HG02571 (cell line): ENCODE results near the gene PCDH8.
"Not testable (repeated sequence)": the region's sequence is repeated elsewhere in the genome, so short reads cannot be mapped to it uniquely, and the experiment has no call there.

Source experiments
- ATAC-seq: cut with Tn5 transposase; IDR thresholded peaks from one replicate; pipeline ENCODE4 v1.9.1; 2021; ENCODE audit warnings: mild to moderate bottlenecking, moderate library complexity; ENCODE audit not compliant: unreplicated experiment

Gene PCDH8

DNA sequence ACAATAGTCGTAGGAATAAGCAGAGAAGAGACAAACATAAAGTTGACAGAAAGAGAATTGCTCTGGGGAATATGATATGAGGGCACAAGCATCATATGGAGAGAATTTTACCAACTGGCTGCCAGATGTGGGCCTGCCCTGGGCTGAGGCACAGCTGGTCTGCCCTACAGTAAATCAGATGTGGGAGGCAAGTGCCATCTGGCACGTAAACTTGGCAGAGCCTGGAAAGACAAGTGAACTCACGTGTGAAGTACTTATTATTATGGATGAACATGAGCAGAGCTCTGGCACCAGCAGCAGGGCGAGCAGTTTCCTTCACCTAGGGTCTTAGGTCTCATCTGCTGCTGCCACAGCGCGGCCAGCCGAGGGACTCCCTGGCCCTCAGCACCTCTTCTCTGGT is 20.6 kb downstream of the PCDH8 start:
- ATAC-seq = no peak

DNA sequence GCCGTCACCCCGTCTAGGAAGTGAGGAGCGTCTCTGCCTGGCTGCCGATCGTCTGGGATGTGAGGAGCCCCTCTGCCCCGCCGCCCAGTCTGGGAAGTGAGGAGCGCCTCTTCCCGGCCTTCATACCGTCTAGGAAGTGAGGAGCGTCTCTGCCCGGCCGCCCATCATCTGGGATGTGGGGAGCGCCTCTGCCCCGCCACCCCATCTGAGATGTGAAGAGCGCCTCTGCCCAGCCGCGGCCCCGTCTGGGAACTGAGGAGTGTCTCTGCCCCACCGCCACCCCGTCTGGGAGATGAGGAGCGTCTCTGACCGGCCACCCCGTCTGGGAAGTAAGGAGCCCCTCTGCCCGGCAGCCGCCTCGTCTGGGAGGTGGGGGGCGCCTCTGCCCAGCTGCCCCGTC is 30.6 kb downstream of the PCDH8 start:
- not testable (repeated sequence) for ATAC-seq

DNA sequence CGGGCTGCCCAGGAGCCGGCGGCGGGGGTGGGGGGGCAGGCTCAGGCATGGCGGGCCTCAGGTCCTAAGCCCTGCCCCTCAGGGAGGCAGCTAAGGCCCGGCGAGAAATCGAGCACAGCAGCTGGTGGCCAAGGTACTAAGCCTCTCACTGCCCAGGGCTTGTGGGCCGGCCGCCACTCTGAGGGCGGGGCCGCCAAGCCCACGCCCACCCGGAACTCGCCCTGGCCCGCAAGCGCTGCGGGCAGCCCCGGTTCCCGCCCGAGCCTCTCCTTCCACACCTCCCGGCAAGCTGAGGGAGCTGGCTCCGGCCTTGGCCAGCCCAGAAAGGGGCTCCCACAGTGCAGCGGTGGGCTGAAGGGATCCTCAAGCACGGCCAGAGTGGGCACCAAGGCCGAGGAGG is 33.1 kb downstream of the PCDH8 start:
- no peak for ATAC-seq

DNA sequence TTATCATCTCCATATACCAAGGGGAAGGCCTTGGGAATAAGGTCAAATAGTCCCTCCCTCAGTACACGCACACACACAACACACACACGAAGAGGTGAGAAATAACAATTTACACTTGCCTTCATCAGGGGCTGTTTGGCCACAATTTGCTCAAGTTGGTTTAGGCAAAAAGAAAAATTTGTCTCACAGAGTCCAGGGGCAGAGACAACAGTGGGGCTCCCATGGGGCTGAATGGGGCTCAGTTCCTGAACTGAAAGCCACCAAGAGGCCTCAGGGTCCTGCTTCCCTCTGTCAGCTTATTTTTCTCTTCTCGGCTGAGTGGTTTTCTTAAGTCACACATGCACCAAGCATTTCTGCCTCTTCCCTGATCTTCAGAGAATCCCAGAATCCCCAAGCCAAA is 35.5 kb downstream of the PCDH8 start:
- ATAC-seq = no peak

DNA sequence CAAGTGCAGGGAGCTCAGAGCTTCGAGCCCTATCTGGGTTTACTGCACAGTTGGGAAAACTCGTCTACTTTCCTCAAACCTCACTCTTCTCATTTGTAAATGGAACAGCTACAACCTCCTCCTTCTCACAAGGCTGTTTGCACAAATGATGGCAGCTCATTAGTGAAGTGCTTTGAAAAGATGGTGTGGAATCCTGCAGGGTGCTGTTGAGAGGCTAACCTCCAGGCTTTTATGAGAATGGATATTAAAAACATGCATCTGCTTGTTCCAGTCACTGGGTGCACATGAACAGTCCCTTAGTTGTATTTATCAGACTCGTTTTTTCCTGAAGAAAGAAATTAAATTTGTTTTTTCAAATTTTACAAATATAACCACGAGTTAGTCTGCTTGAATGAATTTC is 36.6 kb downstream of the PCDH8 start:
- ATAC-seq = no peak

DNA sequence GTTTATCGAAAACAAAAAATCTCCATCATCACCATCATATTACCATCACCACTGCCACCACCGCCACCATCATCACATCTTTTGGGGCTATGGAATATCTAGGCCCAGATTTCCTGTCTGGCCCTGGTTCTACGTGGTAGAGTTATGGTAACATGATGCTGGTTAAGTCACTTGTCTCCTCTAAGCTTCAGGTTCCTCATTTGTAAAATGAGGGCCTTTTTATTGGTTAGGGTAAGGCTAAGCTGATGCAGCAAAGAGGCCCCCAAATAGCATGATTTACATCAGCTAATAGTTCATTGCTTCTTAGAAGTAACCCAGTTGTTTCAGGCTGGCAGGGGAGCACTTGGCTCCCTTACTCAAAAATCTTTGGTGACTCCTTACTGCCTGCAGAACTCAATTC is 37.9 kb downstream of the PCDH8 start:
- no peak for ATAC-seq

DNA sequence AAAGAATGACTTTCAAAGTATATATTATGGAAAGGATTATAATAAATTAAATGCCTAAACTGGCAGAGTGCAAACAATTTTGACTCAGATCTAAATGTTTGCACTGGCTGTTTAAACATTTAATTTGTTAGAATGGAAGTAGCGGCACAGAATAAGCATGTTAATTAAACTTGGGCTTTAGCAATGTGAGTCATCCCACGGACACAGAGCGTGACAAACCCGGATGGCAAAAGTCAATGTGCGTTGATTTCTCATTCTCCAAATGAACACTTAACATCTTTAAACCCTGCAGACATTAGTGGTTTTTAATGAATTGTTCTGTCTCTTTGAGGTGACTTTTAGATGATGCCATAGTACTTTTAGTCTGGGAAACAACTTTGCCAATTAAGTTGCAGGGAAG is 38.4 kb downstream of the PCDH8 start:
- no peak for ATAC-seq

DNA sequence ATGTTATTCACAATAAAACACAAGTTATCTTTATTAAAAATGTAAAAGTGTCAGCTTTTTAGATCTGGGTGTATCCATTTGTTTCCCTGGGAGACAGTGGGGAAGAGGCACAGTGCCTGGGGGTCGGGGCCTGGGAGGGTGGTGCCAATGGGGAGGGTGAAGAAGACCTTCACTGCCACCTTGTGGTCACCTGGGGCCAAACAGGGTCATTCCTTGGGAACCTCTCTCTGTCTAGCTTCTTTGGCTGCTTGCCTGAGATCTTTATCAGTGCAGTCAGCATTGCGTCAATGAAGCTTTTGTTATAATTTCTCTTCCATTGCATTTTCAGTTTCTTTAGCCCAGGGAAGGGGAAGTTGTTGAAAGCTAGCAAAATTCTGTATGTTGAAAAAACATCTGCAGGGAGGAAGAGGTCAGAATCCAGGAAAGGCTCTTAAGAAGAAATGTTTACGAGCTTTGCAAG is 39.1 kb downstream of the PCDH8 start:
- peak; percentile 82 for ATAC-seq

DNA sequence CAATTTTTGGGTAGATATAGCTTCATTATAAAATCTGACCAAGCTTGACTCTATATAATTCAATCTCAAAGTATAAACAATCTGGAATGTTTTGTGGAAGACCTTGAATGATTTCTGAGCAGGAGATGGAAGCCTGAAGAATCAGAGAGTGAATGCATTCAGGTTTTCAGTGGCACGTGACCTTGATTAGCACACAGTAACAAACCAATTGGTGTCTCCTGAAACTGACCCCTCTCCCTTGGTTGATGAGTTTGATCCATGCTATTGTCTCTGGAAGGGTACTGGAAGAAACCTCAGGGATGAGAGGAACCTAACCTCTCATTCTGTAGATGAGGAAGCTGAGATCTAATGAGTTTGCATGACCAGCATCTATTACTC is 39.6 kb downstream of the PCDH8 start:
- no peak for ATAC-seq

DNA sequence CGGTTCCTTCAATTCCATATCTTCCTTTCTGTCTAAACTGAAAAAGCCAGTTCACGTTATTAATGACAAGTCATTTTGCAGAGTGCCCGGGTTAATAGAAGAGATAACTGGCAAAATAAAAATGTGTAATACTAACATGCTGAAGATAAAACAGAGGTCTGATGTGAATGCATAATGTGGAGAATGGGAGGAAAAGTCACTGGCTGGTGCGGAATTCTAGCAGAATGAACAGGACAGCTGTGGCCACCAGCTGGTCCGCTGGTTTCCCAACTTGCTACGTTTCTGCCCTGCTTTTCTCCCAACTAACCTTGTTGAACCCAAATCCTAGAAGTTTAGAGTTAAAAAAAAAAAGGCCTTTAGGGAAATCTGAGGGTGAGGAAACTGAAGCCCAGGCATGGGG is 42.4 kb downstream of the PCDH8 start:
- no peak for ATAC-seq

DNA sequence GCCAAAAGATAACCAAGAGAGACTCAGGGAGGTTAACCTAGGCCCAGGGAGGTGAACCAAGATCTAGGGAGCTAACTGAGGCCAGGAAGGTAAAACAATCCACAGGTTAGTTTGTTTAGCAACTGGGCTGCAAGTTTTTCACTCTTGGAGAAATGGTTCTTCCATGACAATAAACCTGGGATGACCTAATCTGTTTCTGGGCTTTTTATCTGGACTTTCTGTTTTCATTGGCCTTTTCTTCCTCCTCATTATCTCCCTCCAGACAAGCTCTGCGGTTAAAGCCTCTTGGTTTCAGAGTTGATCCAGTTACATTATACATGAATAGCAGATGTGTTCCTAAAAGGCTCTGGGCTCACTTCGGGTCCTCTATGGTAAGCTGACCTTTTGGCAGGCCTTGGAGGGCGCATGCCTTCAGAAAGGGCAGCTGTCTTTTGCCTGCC is 44.2 kb downstream of the PCDH8 start:
- no peak for ATAC-seq

DNA sequence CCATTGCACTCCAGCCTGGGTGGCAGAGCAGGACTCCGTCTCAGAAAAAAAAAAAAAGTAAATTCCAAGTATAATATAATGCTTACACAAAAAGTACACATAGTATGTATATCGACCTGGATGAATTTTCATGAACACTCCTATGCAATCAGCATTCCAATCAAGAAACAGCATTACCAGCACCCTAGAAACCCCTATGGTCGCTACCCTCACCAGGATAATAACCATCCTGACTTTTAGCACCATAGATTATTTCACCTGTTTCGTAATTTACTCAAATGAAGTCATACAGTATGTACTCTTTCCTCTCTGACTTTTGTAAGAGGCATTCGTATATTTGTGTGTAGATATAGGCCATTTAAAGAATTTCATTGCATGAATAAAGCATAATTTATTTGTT is 47.6 kb downstream of the PCDH8 start:
- ATAC-seq = no peak

DNA sequence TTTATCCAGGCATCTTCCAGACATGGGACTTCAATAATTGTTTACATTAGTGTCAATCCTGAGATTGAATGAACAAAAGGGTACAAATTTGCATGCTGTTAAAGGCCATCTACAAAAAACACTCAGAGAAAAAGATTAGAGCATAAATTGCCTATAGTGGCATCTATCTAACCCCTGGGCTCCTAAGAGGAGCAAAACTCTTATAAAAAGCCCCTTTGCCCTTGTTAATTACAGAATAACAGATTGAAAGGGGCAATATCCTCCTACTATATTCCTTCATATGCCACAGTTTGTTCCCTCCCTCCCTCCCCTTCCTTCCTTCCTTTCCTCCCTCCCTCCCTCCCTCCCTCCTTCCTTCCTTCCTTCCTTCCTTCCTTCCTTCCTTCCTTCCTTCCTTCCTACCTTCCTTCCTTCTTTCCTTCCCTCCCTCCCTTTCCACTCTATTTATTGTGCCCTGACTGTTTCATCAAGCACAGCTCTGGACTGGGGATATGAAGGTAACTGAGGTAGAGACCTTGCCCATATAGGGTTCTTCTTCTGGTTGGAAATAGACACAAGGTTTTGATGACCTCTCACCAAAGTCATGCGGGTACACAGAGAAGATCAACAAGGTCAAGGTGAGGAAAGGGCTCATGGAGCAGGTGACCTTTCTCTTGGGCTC is 49.5 kb downstream of the PCDH8 start:
- ATAC-seq = no peak

DNA sequence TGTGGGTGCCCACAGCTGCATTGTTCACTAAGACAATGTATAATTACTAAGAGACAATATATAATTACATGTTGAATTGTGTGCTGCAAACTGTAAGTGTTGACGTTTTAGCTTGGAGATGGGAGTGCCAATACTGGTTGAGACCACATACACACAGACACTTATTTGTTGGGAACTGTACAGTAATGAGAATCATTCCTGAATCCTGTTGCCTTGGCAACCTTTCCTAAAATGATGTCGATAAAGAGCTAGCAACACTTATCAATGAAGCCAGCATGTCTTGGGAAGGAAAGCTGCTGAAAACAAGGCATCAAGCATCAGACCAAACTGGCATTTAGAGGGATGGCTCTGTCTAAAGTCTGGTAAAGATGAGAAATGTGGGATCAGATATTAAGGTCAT is 51.3 kb downstream of the PCDH8 start:
- no peak for ATAC-seq

DNA sequence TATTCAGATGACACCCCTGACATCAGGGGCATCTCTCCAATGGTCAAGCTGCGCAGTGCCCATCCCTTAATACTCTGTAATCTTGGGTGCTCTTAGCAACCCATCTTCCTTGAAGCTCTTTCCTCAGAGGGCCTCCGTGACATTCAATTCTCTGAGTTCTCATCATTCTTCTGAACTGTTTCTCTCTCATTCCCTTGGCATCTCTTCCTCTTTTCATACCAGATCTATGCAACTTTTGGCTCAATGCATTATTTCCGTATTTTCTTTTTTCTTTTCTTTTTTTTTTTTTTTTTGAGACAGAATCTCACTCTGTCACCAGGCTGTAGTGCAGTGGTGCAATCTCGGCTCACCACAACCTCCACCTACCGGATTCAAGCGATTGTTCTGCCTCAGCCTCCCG is 53.9 kb downstream of the PCDH8 start:
- ATAC-seq = no peak

DNA sequence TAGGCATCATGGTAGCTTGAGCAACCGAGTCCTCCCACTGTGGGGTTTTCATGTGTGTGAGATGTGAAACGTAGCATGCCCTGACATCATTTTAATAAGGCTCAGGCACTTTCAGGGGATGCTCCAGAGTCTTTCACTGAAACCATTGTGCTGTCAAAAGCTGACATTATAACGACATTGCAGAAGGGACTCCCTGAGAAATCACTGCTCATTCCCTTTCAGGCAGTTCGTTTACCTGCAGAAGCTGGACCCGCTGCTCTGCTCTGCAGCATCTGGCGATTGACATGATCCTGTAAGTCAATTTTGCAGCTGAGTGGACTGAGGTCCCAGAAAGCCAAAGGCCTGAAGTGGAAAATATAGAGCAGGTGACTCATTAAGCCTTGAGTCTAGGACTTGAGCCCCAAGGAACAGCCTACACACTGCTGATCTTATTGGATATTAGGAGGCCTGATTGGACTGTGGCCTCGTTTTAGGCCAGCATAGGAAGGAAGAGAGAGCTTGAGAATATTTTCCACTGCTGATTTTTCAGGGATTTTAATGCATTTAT is 54.9 kb downstream of the PCDH8 start:
- no peak for ATAC-seq
